Measurements from ENCODE around the gene BBS1. TPM values are rescaled to one million over a fixed set of nuclear protein-coding genes. Genes with fewer than 3 reads are reported as not detected.

The BBS1 gene
- polyA plus RNA-seq, 3 donors = 1.3 to 8.5 (median 3.5) TPM

- H3K27me3 ChIP-seq (ENCODE audit: control insufficient read depth in 2 of 2, insufficient read depth in 2 of 2, low read length in 2 of 2) = peaks cover 3 to 24% of the 10 kb centered on the region in 2 donors
- peaks cover 8% of the 10 kb centered on the region for H3K4me1 Mint-ChIP-seq
- H3K79me2 ChIP-seq (ENCODE audit: insufficient read depth, low read length) = no peaks in the 10 kb centered on the region
- no peak overlapping the region for H3K4me3 Mint-ChIP-seq
- no peak overlapping the region for H3K4me2 ChIP-seq (replicated peaks; ENCODE audit: extremely low read depth, low read length, poor library complexity, severe bottlenecking)
- WGBS (ENCODE audit: insufficient coverage) = 100% methylated on average over 1 of the region's 2 CpGs
- peaks cover 0 to 4% (median 0%) of the 10 kb centered on the region in 7 donors for H3K9me3 Mint-ChIP-seq
- H2AFZ ChIP-seq (ENCODE audit: insufficient read depth, low read depth, low read length, poor library complexity, severe bottlenecking) = no peak overlapping the region
- peaks cover 22 to 38% (median 24%) of the 10 kb centered on the region in 3 donors for H3K27me3 Mint-ChIP-seq (ENCODE audit: low read depth in 3 of 3)
- no peak overlapping the region for H3K9ac ChIP-seq (ENCODE audit: insufficient read depth, low read length, poor library complexity, severe bottlenecking)
- no peaks in the 10 kb centered on the region for H3K9me3 ChIP-seq (replicated peaks in 1 of 2; ENCODE audit: control insufficient read depth in 1 of 2, insufficient read depth in 1 of 2, low read length in 2 of 2)
- TF ChIP-seq, protein P1, sequence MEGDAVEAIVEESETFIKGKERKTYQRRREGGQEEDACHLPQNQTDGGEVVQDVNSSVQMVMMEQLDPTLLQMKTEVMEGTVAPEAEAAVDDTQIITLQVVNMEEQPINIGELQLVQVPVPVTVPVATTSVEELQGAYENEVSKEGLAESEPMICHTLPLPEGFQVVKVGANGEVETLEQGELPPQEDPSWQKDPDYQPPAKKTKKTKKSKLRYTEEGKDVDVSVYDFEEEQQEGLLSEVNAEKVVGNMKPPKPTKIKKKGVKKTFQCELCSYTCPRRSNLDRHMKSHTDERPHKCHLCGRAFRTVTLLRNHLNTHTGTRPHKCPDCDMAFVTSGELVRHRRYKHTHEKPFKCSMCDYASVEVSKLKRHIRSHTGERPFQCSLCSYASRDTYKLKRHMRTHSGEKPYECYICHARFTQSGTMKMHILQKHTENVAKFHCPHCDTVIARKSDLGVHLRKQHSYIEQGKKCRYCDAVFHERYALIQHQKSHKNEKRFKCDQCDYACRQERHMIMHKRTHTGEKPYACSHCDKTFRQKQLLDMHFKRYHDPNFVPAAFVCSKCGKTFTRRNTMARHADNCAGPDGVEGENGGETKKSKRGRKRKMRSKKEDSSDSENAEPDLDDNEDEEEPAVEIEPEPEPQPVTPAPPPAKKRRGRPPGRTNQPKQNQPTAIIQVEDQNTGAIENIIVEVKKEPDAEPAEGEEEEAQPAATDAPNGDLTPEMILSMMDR (IDR thresholded peaks at IDR 0.05) = no peak
- no peak for DNase-seq
- no peaks in the 10 kb centered on the region for H4K20me1 ChIP-seq (ENCODE audit: insufficient read depth, low read length)
- peak overlapping the region in 1 of 7 donors; percentile 19 for H3K27ac Mint-ChIP-seq
- no peak overlapping the region for H3K27ac ChIP-seq (ENCODE audit: low read depth in 1 of 2, low read length in 2 of 2)
- intact Hi-C loops (cut with micrococcal nuclease) = no loop called here
- no peaks in the 10 kb centered on the region for H3K36me3 ChIP-seq (replicated peaks in 1 of 2; ENCODE audit: control insufficient read depth in 1 of 2, insufficient read depth in 2 of 2, low read length in 2 of 2)
- peaks cover 0 to 5% of the 10 kb centered on the region in 2 donors for H3K4me1 ChIP-seq (ENCODE audit: control insufficient read depth in 1 of 2, insufficient read depth in 2 of 2, low read length in 2 of 2)
- no peaks in the 10 kb centered on the region for H3K36me3 Mint-ChIP-seq
- H3K4me3 ChIP-seq (replicated peaks in 1 of 3; ENCODE audit: low read depth in 2 of 3, low read length in 3 of 3) = no peak overlapping the region
These were observed 51.8 kb downstream of the BBS1 start for GRCh38 chr11:66562275-66562674.

DNA sequence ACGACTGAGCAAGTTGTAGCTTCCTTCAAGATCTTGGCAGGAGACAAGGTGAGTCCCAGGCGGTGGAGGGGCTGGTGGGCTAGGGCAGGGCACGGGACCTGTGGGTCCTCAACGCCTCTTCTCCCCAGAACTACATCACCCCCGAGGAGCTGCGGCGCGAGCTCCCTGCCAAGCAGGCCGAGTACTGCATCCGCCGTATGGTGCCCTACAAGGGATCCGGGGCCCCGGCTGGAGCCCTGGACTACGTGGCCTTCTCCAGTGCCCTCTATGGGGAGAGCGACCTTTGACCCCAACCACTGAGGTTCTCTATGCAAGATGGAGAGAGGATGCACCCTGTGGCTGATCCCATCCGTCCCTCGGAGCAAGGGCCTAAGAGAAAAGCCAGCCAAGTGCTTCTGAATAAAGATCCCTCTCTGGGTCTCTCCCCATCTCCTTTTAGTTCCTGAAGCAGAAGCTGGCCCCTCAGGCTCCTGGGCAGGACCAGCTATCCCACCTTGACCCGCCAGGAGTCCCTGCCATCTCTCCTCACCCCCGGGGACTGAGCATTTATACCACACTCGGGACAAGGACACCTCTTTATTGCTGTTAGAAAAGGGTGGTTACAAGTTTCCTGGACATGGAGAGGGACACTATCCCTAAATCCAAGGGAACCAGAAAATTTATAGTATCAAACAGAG lies 52.6 kb downstream of the BBS1 start:
- peaks cover 12% of the 10 kb centered on the region for H3K4me1 Mint-ChIP-seq
- Histone ChIP-seq H3K9me3 (replicated peaks in 1 of 2; ENCODE audit: control insufficient read depth in 1 of 2, insufficient read depth in 1 of 2, low read length in 2 of 2) (no peaks in the 10 kb centered on the region), H2AFZ (ENCODE audit: insufficient read depth, low read depth, low read length, poor library complexity, severe bottlenecking) (no peak overlapping the region), H3K36me3 (replicated peaks in 1 of 2; ENCODE audit: control insufficient read depth in 1 of 2, insufficient read depth in 2 of 2, low read length in 2 of 2) (no peaks in the 10 kb centered on the region), H3K4me2 (replicated peaks; ENCODE audit: extremely low read depth, low read length, poor library complexity, severe bottlenecking) (no peak overlapping the region), H3K27ac (ENCODE audit: low read depth in 1 of 2, low read length in 2 of 2) (no peak overlapping the region), H4K20me1 (ENCODE audit: insufficient read depth, low read length) (no peaks in the 10 kb centered on the region), H3K4me1 (ENCODE audit: control insufficient read depth in 1 of 2, insufficient read depth in 2 of 2, low read length in 2 of 2) (peaks cover 0 to 10% of the 10 kb centered on the region in 2 donors), H3K27me3 (ENCODE audit: control insufficient read depth in 2 of 2, insufficient read depth in 2 of 2, low read length in 2 of 2) (peaks cover 3 to 29% of the 10 kb centered on the region in 2 donors), H3K9ac (ENCODE audit: insufficient read depth, low read length, poor library complexity, severe bottlenecking) (no peak overlapping the region), H3K4me3 (replicated peaks in 1 of 3; ENCODE audit: low read depth in 2 of 3, low read length in 3 of 3) (no peak overlapping the region), H3K79me2 (ENCODE audit: insufficient read depth, low read length) (no peaks in the 10 kb centered on the region)
- 99% methylated on average over 11 of the region's 20 CpGs for WGBS (ENCODE audit: insufficient coverage)
- intact Hi-C loops (cut with micrococcal nuclease) = no loop called here
- peaks cover 0 to 5% (median 0%) of the 10 kb centered on the region in 7 donors for H3K9me3 Mint-ChIP-seq
- TF ChIP-seq, protein P1 (IDR thresholded peaks at IDR 0.05) = no peak
- DNase-seq = no peak
- peaks cover 28 to 39% (median 29%) of the 10 kb centered on the region in 3 donors for H3K27me3 Mint-ChIP-seq (ENCODE audit: low read depth in 3 of 3)
- H3K4me3 Mint-ChIP-seq = no peak overlapping the region
- no peaks in the 10 kb centered on the region for H3K36me3 Mint-ChIP-seq
- H3K27ac Mint-ChIP-seq = no peak overlapping the region
